ENCODE measurements around the gene PRR15. TPM values are rescaled to one million over a fixed set of nuclear protein-coding genes. Genes with fewer than 3 reads are reported as not detected.

The PRR15 gene
- total RNA-seq, 1 experiment from 2014 or later: 1.2 TPM

GRCh38 chr7:29609162-29610037 lies 45.8 kb downstream of the PRR15 start:
- peak; percentile 81 for DNase-seq (ENCODE audit: low spot score)

GRCh38 chr7:29610086-29610485 lies 46.5 kb downstream of the PRR15 start:
- DNase-seq (ENCODE audit: low spot score): no peak

DNA sequence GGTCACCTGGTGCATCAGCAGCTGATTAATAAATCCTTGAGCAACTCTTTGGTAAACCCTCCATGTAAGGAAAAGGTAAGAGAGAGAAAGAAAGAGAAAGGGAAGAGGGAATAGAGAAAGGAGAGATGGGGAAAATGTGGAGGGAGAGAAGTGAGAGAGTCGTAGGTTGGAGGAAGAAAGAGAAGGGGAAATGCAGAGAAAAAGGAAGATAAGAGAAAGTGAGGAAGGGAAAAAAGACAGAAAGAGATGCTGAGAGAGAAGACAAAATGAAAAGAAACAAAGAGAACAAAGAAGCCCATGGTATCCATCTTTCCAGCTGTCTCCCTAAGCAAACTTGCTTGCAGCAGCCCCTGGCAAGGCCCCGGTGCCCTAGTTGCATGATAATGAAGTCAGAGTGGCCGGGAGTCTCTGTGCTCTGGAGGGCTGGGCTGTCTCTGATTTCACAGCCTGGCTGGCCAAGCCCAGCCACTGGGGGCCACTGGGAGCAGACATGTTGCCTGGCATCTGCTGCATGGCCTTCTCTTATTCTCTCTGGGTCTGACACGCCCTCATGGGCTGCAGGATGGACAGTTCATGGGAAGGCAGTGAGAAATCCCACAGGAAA lies 48.4 kb downstream of the PRR15 start:
- DNase-seq (ENCODE audit: low spot score): no peak

GRCh38 chr7:29612596-29612995 lies 49.0 kb downstream of the PRR15 start:
- no peak for DNase-seq (ENCODE audit: low spot score)

GRCh38 chr7:29613100-29613499 lies 49.5 kb downstream of the PRR15 start:
- DNase-seq (ENCODE audit: low spot score): no peak

DNA sequence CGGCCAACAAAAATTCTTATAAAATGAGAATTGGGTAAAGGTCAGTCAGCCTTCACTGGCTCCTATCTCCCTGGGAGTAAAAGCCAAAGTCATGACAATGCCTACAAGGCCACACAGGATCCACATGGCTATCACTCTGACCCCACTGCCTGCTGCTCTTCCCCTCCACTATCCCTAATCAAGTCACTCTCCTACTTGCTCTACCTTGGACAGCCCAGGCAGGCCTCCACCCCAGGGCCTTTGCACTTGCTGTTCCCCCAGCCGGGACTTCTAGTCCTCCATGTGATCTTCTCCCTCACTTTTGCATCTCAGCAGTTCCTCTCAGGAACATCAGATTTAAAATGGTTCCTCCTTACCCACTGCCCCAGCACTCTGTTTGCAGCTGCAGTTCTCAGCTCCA lies 50.6 kb downstream of the PRR15 start:
- no peak for DNase-seq (ENCODE audit: low spot score)

Other genes starting within 250 kb of the PRR15 start
- not detected in 2 replicates for gene WIPF3, start 242.7 kb downstream of the PRR15 start, total RNA-seq (2014; rRNA removed; shearing (Covaris generic))

Data from H4 (cell line).